GM21576 (cell line): ENCODE measurements around the gene OVCH1.
"Not testable (repeated sequence)": the region's sequence is repeated elsewhere in the genome, so short reads cannot be mapped to it uniquely, and the experiment has no call there.

Source experiments
- ATAC-seq: cut with Tn5 transposase; IDR thresholded peaks from one replicate; pipeline ENCODE4 v1.9.1; 2021; ENCODE audit warnings: mild to moderate bottlenecking, moderate library complexity; ENCODE audit not compliant: unreplicated experiment

OVCH1 gene

GRCh38 chr12:29499235-29499634 lies 1.7 kb upstream of the OVCH1 start:
- ATAC-seq, result no peak

- ATAC-seq, result no peak
Observed at GRCh38 chr12:29492891-29493290, 4.6 kb downstream of the OVCH1 start.

- no peak for ATAC-seq
Observed at GRCh38 chr12:29486972-29487371, 10.5 kb downstream of the OVCH1 start.

GRCh38 chr12:29463198-29463597 lies 34.3 kb downstream of the OVCH1 start:
- no peak for ATAC-seq

- ATAC-seq, result no peak
Observed at GRCh38 chr12:29460082-29460481, 37.4 kb downstream of the OVCH1 start.

GRCh38 chr12:29455087-29455486 lies 42.4 kb downstream of the OVCH1 start:
- no peak for ATAC-seq

- ATAC-seq, result no peak
Observed at GRCh38 chr12:29451888-29452287, 45.6 kb downstream of the OVCH1 start.

- no peak for ATAC-seq
Observed at GRCh38 chr12:29448157-29448556, 49.3 kb downstream of the OVCH1 start.

- ATAC-seq, result no peak
Observed at GRCh38 chr12:29447285-29447975, 50.1 kb downstream of the OVCH1 start.

- ATAC-seq, result no peak
Observed at GRCh38 chr12:29439506-29439905, 58.0 kb downstream of the OVCH1 start.

GRCh38 chr12:29438752-29439408 lies 58.6 kb downstream of the OVCH1 start:
- no peak for ATAC-seq

- ATAC-seq, result no peak
Observed at GRCh38 chr12:29437575-29437974, 59.9 kb downstream of the OVCH1 start.

- ATAC-seq, result not testable (repeated sequence)
Observed at GRCh38 chr12:29436815-29437214, 60.7 kb downstream of the OVCH1 start.

GRCh38 chr12:29431513-29431912 lies 66.0 kb downstream of the OVCH1 start:
- no peak for ATAC-seq

GRCh38 chr12:29430716-29431044 lies 66.8 kb downstream of the OVCH1 start:
- no peak for ATAC-seq

GRCh38 chr12:29429999-29430715 lies 67.3 kb downstream of the OVCH1 start:
- ATAC-seq, result no peak

GRCh38 chr12:29428633-29429032 lies 68.9 kb downstream of the OVCH1 start:
- ATAC-seq, result peak; percentile 44

- ATAC-seq, result peak; percentile 98
Observed at GRCh38 chr12:29427964-29428363, 69.5 kb downstream of the OVCH1 start.

- ATAC-seq, result no peak
Observed at GRCh38 chr12:29426498-29426897, 71.0 kb downstream of the OVCH1 start.

GRCh38 chr12:29425722-29426121 lies 71.8 kb downstream of the OVCH1 start:
- ATAC-seq, result no peak

- ATAC-seq, result no peak
Observed at GRCh38 chr12:29416748-29417147, 80.7 kb downstream of the OVCH1 start.

- no peak for ATAC-seq
Observed at GRCh38 chr12:29415111-29415510, 82.4 kb downstream of the OVCH1 start.
